Panc1 (cell line): ENCODE data around the gene SOBP. TPM values are rescaled to one million over a fixed set of nuclear protein-coding genes. Genes with fewer than 3 reads are reported as not detected.

Experiments
- ATAC-seq: fragments of 200-7000 bp; cut with Tn5 transposase; 2 replicates; pipeline ENCODE4 v1.9.1; 2020; ENCODE audit warnings: mild to moderate bottlenecking, moderate library complexity
- BruUV-seq: library from RNA; stranded (reverse); fragments of 400-500 nt; replicated peaks from 2 replicates; lab custom pipeline; 2021; lab: Mats Ljungman, UMichigan
- CTCF ChIA-PET: fragments of 300-600 bp; sonication (Branson Sonifier 250); formaldehyde crosslinking; loops from one replicate; lab custom pipeline; 2022; ENCODE audit warnings: antibody characterized with exemption; lab: Charles Lee
- POLR2A ChIA-PET: fragments of 300-600 bp; sonication (Branson Sonifier 250); formaldehyde crosslinking; loops from one replicate; lab custom pipeline; 2022; ENCODE audit warnings: antibody characterized with exemption; lab: Charles Lee
- DNase-seq: peaks from one replicate; pipeline ENCODE4 v3.0.0-alpha.2; 2010; ENCODE audit warnings: low read depth, low spot score
- H3K27ac ChIP-seq: 2 replicates; pipeline ENCODE4 v1.5.1; 2011; ENCODE audit warnings: mild to moderate bottlenecking, low read length, inconsistent platforms
- H3K27me3 ChIP-seq: fragments of 200-500 bp; sonication (Bioruptor generic); 2 replicates; pipeline ENCODE4 v1.6.0; 2014; ENCODE audit warnings: low read length, inconsistent platforms; ENCODE audit not compliant: control insufficient read depth, insufficient read depth
- H3K36me3 ChIP-seq: fragments of 200-500 bp; sonication (Bioruptor generic); 2 replicates; pipeline ENCODE4 v1.5.1; 2014; ENCODE audit warnings: inconsistent platforms, mild to moderate bottlenecking, low read length, moderate library complexity; ENCODE audit not compliant: control insufficient read depth, insufficient read depth
- H3K4me1 ChIP-seq: 2 replicates; pipeline ENCODE4 v1.5.1; 2011; ENCODE audit warnings: inconsistent platforms, mild to moderate bottlenecking, low read length, moderate library complexity; ENCODE audit not compliant: control insufficient read depth, insufficient read depth
- H3K4me3 ChIP-seq, 2 experiments: 2 replicates each; pipeline ENCODE4 v1.5.1; 2011 to 2012; ENCODE audit warnings: low read depth in 2 of 2, low read length in 2 of 2, mild to moderate bottlenecking in 2 of 2, inconsistent platforms in 1 of 2, moderate library complexity in 1 of 2
- H3K9me3 ChIP-seq: fragments of 200-500 bp; sonication (Bioruptor generic); 2 replicates; pipeline ENCODE4 v1.5.1; 2014; ENCODE audit warnings: low read depth, mild to moderate bottlenecking, inconsistent platforms, low read length, moderate library complexity; ENCODE audit not compliant: control insufficient read depth, insufficient read depth
- CTCF ChIP-seq: fragments of 450-650 bp; IDR thresholded peaks from 2 replicates; pipeline ENCODE4 v1.5.1; 2017; ENCODE audit warnings: mild to moderate bottlenecking
- POLR2AphosphoS5 ChIP-seq: IDR thresholded peaks from 2 replicates; pipeline ENCODE4 v1.6.1; 2012; ENCODE audit warnings: mild to moderate bottlenecking, low read depth, low read length, moderate library complexity
- REST ChIP-seq, 2 experiments: IDR thresholded peaks; 2 replicates each; pipeline ENCODE4 v1.6.1; 2011 to 2012; ENCODE audit warnings: low read depth in 2 of 2, control low read depth in 1 of 2, low read length in 1 of 2, mild to moderate bottlenecking in 1 of 2, moderate library complexity in 1 of 2; ENCODE audit not compliant: insufficient read depth in 1 of 2
- SIN3A ChIP-seq: IDR thresholded peaks from 2 replicates; pipeline ENCODE4 v1.6.1; 2012; ENCODE audit warnings: low read depth, mild to moderate bottlenecking, low read length, moderate library complexity, borderline replicate concordance; ENCODE audit not compliant: insufficient read depth
- TCF7L2 ChIP-seq: IDR thresholded peaks from 2 replicates; pipeline ENCODE4 v1.6.1; 2011; ENCODE audit warnings: mild to moderate bottlenecking, low read depth, low read length, inconsistent platforms
- in situ Hi-C: cut with HindIII; loops from 2 replicates; pipeline ENCODE4 v1.10.0; 2016; ENCODE audit warnings: low sequenced_read_pairs, low pct_unique_long_range_greater_than_20kb
- intact Hi-C: fragments of 100-400 bp; cut with micrococcal nuclease; formaldehyde crosslinking; loops from one replicate; pipeline ENCODE4 v1.10.0; 2022; ENCODE audit not compliant: unreplicated experiment
- total RNA-seq: library from RNA; stranded (reverse); gene quantifications from one replicate; pipeline ENCODE4 v1.2.1, GENCODE V29; 2021; ENCODE audit not compliant: unreplicated experiment

Gene SOBP
- total RNA-seq, 1 experiment from 2014 or later, result 9.0 TPM

GRCh38 chr6:107443608-107444267 lies 46.2 kb upstream of the SOBP start:
- TF ChIP-seq TCF7L2, result no peak
- no peak for TF ChIP-seq SIN3A
- no peak for TF ChIP-seq POLR2AphosphoS5
- TF ChIP-seq REST (IDR thresholded peaks at IDR 0.05; ENCODE audit: insufficient read depth in 1 of 2, low read depth in 2 of 2, low read length in 1 of 2), result no peak
- TF ChIP-seq CTCF, result no peak
- peak; percentile 58; the same call in 1 of the 2 replicates for ATAC-seq
- CTCF ChIA-PET, result no interaction called here

GRCh38 chr6:107444277-107444676 lies 45.6 kb upstream of the SOBP start:
- Histone ChIP-seq H3K4me3 (no peak overlapping the region), H3K27me3 (no peaks in the 10 kb centered on the region), H3K36me3 (no peaks in the 10 kb centered on the region), H3K4me1 (peaks cover 4% of the 10 kb centered on the region; the same call in 1 of the 2 replicates), H3K27ac (no peak overlapping the region), H3K9me3 (peaks cover 6% of the 10 kb centered on the region; the same call in 1 of the 2 replicates)
- ATAC-seq (no peak), DNase-seq (no peak)
- intact Hi-C loops (no loop called here), in situ Hi-C loops (no loop called here)
- POLR2A ChIA-PET, result interaction anchor here (0.6 kb wide), 1 partner anchor 190 kb away, joined by 7 read pairs; no protein-coding TSS in a partner anchor
- TF ChIP-seq TCF7L2, result no peak
- no peak for TF ChIP-seq REST (IDR thresholded peaks at IDR 0.05; ENCODE audit: insufficient read depth in 1 of 2, low read depth in 2 of 2, low read length in 1 of 2)
- no peak for TF ChIP-seq SIN3A
- no peak for TF ChIP-seq POLR2AphosphoS5
- no peak for TF ChIP-seq CTCF
- BruUV-seq, result no TSS peak
- CTCF ChIA-PET, result no interaction called here

More at GRCh38 chr6:107443608-107444267, 46.2 kb upstream of the SOBP start:
- no peak for DNase-seq
- no peak overlapping the region for H3K27ac ChIP-seq
- H3K9me3 ChIP-seq, result peaks cover 2% of the 10 kb centered on the region; the same call in 1 of the 2 replicates
- no peaks in the 10 kb centered on the region for H3K36me3 ChIP-seq
- in situ Hi-C loops, result no loop called here
- H3K4me1 ChIP-seq, result peaks cover 4% of the 10 kb centered on the region; the same call in 1 of the 2 replicates
- no TSS peak for BruUV-seq
- H3K27me3 ChIP-seq, result no peaks in the 10 kb centered on the region
- POLR2A ChIA-PET, result interaction anchor here (0.6 kb wide), 1 partner anchor 189 kb away, joined by 7 read pairs; no protein-coding TSS in a partner anchor
- H3K4me3 ChIP-seq, result no peak overlapping the region
- intact Hi-C loops, result no loop called here
